Natural killer cell (primary cell): Measurements from ENCODE around the gene SERPINF2. TPM values are rescaled to one million over a fixed set of nuclear protein-coding genes. Genes with fewer than 3 reads are reported as not detected.
"Not testable (repeated sequence)": the region's sequence is repeated elsewhere in the genome, so short reads cannot be mapped to it uniquely, and the experiment has no call there.

Experiments
- ATAC-seq, 3 donors: fragments of 150-1000 bp in 2 of 3; fragments of 200-7000 bp in 1 of 3; cut with Tn5 transposase; 1 replicate in 1 of 3; 2 replicates in 2 of 3; pipeline ENCODE4 v1.10.0; 2021; ENCODE audit warnings: mild to moderate bottlenecking in 2 of 3, moderate library complexity in 2 of 3
- DNase-seq, 2 donors: peaks; one replicate each; pipeline versions ENCODE4 v3.0.0 to v3.0.0-alpha.2; 2013 to 2021; ENCODE audit warnings: mixed read lengths in 1 of 2
- H3K27ac ChIP-seq: one replicate; pipeline ENCODE4 v1.5.1; 2013; ENCODE audit warnings: mild to moderate bottlenecking, low read length
- H3K27me3 ChIP-seq: one replicate; pipeline ENCODE4 v1.6.1; 2013; ENCODE audit warnings: low read length; ENCODE audit not compliant: control insufficient read depth, insufficient read depth
- H3K36me3 ChIP-seq: one replicate; pipeline ENCODE4 v1.6.1; 2013; ENCODE audit warnings: low read length; ENCODE audit not compliant: control insufficient read depth, insufficient read depth
- H3K4me1 ChIP-seq: one replicate; pipeline ENCODE4 v1.6.1; 2013; ENCODE audit warnings: low read length; ENCODE audit not compliant: control insufficient read depth, insufficient read depth
- H3K4me3 ChIP-seq: one replicate; pipeline ENCODE4 v1.5.1; 2013; ENCODE audit warnings: low read length
- H3K9me3 ChIP-seq: one replicate; pipeline ENCODE4 v1.6.1; 2013; ENCODE audit warnings: low read length; ENCODE audit not compliant: control insufficient read depth, insufficient read depth
- H3K27ac Mint-ChIP-seq, 2 donors: one replicate each; pipeline ENCODE4 v1.8.0; 2022; ENCODE audit warnings: mild to moderate bottlenecking in 2 of 2, mixed read lengths in 2 of 2, moderate library complexity in 1 of 2
- H3K27me3 Mint-ChIP-seq, 2 donors: one replicate each; pipeline ENCODE4 v1.8.0; 2022; ENCODE audit warnings: low read depth in 2 of 2, mixed read lengths in 2 of 2
- H3K36me3 Mint-ChIP-seq: one replicate; pipeline ENCODE4 v1.8.0; 2022; ENCODE audit warnings: mixed read lengths
- H3K4me1 Mint-ChIP-seq, 2 donors: one replicate each; pipeline ENCODE4 v1.8.0; 2022; ENCODE audit warnings: mixed read lengths in 2 of 2
- H3K4me3 Mint-ChIP-seq: one replicate; pipeline ENCODE4 v1.8.0; 2022; ENCODE audit warnings: mild to moderate bottlenecking, moderate library complexity, mixed read lengths
- H3K9me3 Mint-ChIP-seq, 2 donors: one replicate each; pipeline ENCODE4 v1.8.0; 2022; ENCODE audit warnings: mixed read lengths in 2 of 2
- CTCF ChIP-seq: fragments of 200-600 bp; IDR thresholded peaks from one replicate; pipeline ENCODE4 v1.8.0; 2022; ENCODE audit warnings: antibody characterized with exemption
- whole genome bisulfite sequencing: methylation state at CpG from one replicate; pipeline ENCODE4 v1.1.7; 2013; ENCODE audit warnings: missing lambda C conversion rate; ENCODE audit not compliant: insufficient coverage; 5-methylcytosine and 5-hydroxymethylcytosine counted together
- intact Hi-C: fragments of 100-400 bp; cut with micrococcal nuclease; formaldehyde crosslinking; loops from one replicate; pipeline ENCODE4 v1.14.2; 2022
- total RNA-seq, 4 donors: library from RNA; stranded (reverse); fragments of 120-200 nt in 1 of 4; gene quantifications; one replicate each; pipeline versions ENCODE4 v1.2.3 to v1.2.4, GENCODE V29; 2013 to 2022

The SERPINF2 gene
- total RNA-seq: under 1 TPM; 0.47 to 0.84 (median 0.48) TPM
- 0.88 TPM for total RNA-seq (2013)

- no peak within 1 kb of the TSS for H3K4me3 ChIP-seq
Observed at GRCh38 chr17:1742371-1743087, at the start of gene SERPINF2. Gene SERPINF2, plus strand, starts transcription at chr17:1742871. Its CDS starts 2,125 bp downstream, at chr17:1744996.

GRCh38 chr17:1693339-1693738 is 49.3 kb upstream of the SERPINF2 start:
- Mint-ChIP-seq H3K27ac (no peak overlapping the region), H3K4me1 (no peaks in the 10 kb centered on the region), H3K9me3 (no peaks in the 10 kb centered on the region), H3K27me3 (peaks cover 0 to 10% of the 10 kb centered on the region in 2 donors), H3K4me3 (no peak overlapping the region), H3K36me3 (no peaks in the 10 kb centered on the region)
- TF ChIP-seq CTCF: no peak
- DNase-seq (no peak), ATAC-seq (no peak)
- Histone ChIP-seq H3K4me3 (no peak overlapping the region), H3K27ac (no peak overlapping the region), H3K4me1 (no peaks in the 10 kb centered on the region), H3K27me3 (no peaks in the 10 kb centered on the region), H3K9me3 (no peaks in the 10 kb centered on the region), H3K36me3 (no peaks in the 10 kb centered on the region)
- 80% methylated on average over 7 of the region's 7 CpGs for WGBS
- intact Hi-C loops: no loop called here

More at GRCh38 chr17:1742371-1743087, at the start of gene SERPINF2:
- Mint-ChIP-seq H3K27me3 (no peaks in the 10 kb centered on the region), H3K9me3 (no peaks in the 10 kb centered on the region), H3K36me3 (no peaks in the 10 kb centered on the region), H3K4me3 (no peak within 1 kb of the TSS), H3K4me1 (peaks cover 0 to 6% of the 10 kb centered on the region in 2 donors), H3K27ac (no peak within 1 kb of the TSS)
- no peaks in the 10 kb centered on the region for H3K4me1 ChIP-seq
- TF ChIP-seq CTCF: no peak
- H3K27ac ChIP-seq: no peak within 1 kb of the TSS
- DNase-seq (no peak), ATAC-seq (no peak)
- H3K9me3 ChIP-seq: no peaks in the 10 kb centered on the region
- H3K27me3 ChIP-seq: no peaks in the 10 kb centered on the region
- peaks cover 3% of the 10 kb centered on the region for H3K36me3 ChIP-seq
- intact Hi-C loops: no loop called here
- WGBS: 81% methylated on average over 10 of the region's 10 CpGs

GRCh38 chr17:1695365-1695764 is 47.3 kb upstream of the SERPINF2 start:
- TF ChIP-seq CTCF: no peak
- ATAC-seq: no peak
- Histone ChIP-seq H3K4me1 (no peaks in the 10 kb centered on the region), H3K36me3 (no peaks in the 10 kb centered on the region), H3K9me3 (no peaks in the 10 kb centered on the region), H3K27ac (no peak overlapping the region), H3K27me3 (no peaks in the 10 kb centered on the region), H3K4me3 (no peak overlapping the region)
- Mint-ChIP-seq H3K27me3 (peaks cover 0 to 10% of the 10 kb centered on the region in 2 donors), H3K4me3 (no peak overlapping the region), H3K4me1 (no peaks in the 10 kb centered on the region), H3K27ac (no peak overlapping the region), H3K9me3 (no peaks in the 10 kb centered on the region), H3K36me3 (no peaks in the 10 kb centered on the region)
- intact Hi-C loops: no loop called here
- WGBS: 91% methylated on average over 7 of the region's 8 CpGs
- DNase-seq: no peak

GRCh38 chr17:1697681-1698080 is 45.0 kb upstream of the SERPINF2 start:
- Mint-ChIP-seq H3K36me3 (no peaks in the 10 kb centered on the region), H3K4me3 (no peak overlapping the region), H3K9me3 (no peaks in the 10 kb centered on the region), H3K4me1 (no peaks in the 10 kb centered on the region), H3K27me3 (peaks cover 0 to 4% of the 10 kb centered on the region in 2 donors), H3K27ac (no peak overlapping the region)
- Histone ChIP-seq H3K9me3 (no peaks in the 10 kb centered on the region), H3K27me3 (no peaks in the 10 kb centered on the region), H3K4me1 (no peaks in the 10 kb centered on the region), H3K4me3 (no peak overlapping the region), H3K36me3 (no peaks in the 10 kb centered on the region), H3K27ac (no peak overlapping the region)
- DNase-seq: no peak
- 59% methylated on average over 5 of the region's 5 CpGs for WGBS
- TF ChIP-seq CTCF: no peak
- intact Hi-C loops: no loop called here
- ATAC-seq: no peak

- H3K4me1 Mint-ChIP-seq, intact Hi-C loops, H3K9me3 ChIP-seq, H3K36me3 ChIP-seq, H3K27ac Mint-ChIP-seq, DNase-seq, H3K4me3 ChIP-seq, ATAC-seq, H3K27me3 ChIP-seq, H3K27ac ChIP-seq, H3K27me3 Mint-ChIP-seq, H3K36me3 Mint-ChIP-seq, H3K9me3 Mint-ChIP-seq, H3K4me3 Mint-ChIP-seq, H3K4me1 ChIP-seq: not testable (repeated sequence)
- WGBS: 92% methylated on average over 5 of the region's 5 CpGs
Observed at GRCh38 chr17:1699891-1700290, 42.8 kb upstream of the SERPINF2 start.
